Daoy (cell line): ENCODE results near the gene CDC25B. TPM values are rescaled to one million over a fixed set of nuclear protein-coding genes. Genes with fewer than 3 reads are reported as not detected.

Source experiments
- DNase-seq: peaks from one replicate; pipeline ENCODE4 v3.0.0-alpha.2; 2015; ENCODE audit warnings: low read depth
- total RNA-seq: library from RNA; depleted of rRNA; stranded (reverse); fragments of >200 nt; shearing (Covaris generic); gene quantifications from 2 replicates; pipeline ENCODE4 v1.2.3, GENCODE V29; 2014

CDC25B gene
- total RNA-seq, 1 experiment from 2014 or later: 39.7 TPM

DNA sequence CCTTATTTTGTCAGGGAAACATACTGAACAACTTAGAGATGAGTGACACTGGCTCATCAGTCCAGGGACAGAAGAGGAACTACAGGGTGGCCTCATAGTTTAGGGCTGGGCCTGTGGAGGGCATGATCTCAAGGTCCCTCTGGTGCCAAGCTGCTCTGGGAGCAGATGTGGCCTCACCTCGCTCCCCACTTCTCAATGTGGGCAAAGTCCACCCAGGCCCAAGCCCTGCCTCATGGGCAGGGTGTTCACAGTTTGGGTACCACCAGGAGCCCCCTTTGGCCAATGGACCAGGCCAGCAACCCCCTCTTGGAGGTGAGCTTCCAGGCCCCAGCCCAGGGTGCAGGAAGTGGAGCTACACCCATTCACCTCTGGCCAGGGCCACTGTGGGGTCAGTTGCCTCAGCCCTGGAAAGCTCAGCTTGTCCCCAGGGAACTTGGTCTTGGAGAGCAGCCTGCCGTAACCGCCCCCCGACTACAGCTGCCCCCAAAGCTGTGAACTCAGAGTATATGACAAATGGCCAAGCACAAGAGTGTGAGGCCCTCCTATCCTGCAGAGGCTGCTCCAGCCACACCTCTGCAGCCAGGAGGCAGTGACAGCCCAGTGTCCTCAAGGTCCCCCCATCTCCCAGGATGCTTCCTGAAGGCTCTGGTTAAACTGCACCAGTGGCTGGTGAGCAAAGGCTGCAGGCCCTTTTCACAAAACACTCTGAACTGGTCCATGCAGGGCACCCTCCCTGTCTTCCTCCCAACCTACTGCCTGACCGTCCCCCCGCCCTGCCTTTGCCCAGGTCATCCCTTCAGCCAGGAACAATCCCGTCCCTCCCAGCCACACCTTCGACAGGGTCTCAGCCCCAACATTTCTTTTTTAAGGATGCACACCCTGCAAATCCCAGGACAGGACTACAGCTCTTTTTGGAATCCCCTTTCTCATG is 32.2 kb upstream of the CDC25B start:
- DNase-seq: no peak

DNA sequence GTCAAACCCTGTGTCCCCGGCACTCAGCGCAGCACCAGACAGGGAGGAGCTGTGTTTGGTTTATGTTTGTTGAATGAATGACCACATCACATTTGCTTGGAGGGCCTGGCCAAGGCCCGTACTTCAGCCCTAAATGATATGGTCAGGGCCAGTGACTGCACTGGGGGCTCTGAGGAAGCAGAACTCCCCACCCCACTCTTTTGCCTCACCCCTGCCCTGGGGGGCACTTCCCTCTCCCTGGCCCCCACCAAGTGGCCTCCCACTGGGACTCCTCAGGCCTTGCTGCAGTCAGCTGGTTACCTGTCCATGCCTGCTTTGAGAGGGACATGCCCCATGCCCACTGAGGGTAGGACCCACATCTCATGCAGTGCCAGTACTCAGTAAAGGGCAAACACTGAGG is 31.5 kb upstream of the CDC25B start:
- DNase-seq: no peak

DNA sequence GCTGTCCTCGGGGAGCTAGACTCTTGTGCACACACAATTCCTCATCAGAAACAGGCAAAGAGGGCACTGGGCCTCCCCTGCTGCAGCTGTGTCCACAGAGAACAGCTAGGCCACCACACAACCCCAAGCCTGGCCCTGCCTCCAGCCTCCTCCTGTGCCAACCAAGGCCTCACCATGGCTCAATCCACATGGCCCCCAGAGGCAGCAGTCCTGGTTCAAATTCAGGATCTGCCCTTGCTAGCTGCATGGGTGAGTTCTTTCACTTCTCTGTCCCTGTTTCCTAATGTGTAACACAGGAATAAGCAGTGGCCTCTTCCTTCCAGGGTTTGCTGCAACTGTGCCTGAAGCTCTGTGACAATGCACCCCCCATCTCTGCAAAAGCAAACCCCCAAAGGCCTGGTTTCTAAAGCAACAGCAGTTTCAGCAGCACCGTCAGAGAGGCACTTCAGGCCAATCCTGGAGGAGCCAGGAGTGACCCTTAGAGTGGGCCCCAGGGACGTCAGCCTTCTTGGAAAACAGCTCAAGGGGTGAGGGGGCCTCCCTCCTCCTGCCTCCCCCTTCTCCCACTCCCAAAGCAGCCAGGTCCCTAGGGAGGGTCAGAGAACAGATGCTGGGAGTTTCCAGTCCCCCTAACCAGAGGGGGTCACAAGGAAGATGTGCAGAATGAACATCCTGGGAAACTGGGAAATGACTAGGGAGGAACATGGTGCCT is 30.8 kb upstream of the CDC25B start:
- no peak for DNase-seq

DNA sequence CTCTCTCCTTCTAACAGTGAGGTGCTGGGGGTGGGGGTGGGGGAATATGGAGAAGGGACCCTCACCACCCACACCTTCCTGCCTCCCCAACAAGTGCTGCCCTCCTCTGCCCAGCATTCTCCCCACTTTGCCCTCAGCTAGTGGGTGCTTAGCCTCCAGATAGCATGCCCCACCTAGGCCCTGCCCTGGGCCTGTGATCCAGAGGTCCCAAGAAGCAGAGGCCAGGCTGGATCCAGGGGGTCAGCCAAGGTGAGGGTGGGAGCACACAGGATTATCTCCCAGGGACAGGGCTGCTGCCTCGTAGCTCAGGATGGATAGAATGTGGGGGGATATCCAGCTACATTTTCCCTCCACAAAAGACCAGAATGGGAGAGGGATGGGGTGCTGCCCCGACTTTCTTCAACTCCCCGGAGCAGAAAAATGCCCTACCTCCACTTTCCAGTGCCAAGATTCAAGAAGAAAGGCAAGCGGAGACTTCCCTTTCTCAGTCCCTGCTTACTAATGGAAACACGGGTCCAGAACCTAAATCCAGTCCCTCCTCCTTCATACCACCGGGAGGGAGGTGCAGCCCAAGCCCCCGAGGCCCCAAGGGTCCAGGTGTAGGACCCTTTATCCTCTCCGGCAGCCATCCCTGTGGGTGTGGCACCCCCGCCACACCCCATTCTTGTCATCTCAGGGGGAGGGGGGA is 29.5 kb upstream of the CDC25B start:
- no peak for DNase-seq

DNA sequence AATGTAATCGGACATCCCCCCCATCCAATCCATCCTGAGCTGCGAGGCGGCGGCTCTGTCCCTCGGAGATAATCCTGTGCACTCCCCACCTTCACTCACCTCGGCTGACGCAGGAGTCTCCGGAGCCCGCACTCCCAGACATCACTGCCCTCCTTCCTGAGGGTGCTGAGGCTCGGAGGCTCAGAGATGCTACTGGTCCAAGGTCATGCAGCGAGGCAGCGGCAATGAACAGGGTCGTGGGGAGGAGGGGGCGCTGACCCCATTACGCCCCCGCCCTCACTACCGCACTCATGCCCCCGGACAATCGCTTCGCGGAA is 29.0 kb upstream of the CDC25B start:
- no peak for DNase-seq

DNA sequence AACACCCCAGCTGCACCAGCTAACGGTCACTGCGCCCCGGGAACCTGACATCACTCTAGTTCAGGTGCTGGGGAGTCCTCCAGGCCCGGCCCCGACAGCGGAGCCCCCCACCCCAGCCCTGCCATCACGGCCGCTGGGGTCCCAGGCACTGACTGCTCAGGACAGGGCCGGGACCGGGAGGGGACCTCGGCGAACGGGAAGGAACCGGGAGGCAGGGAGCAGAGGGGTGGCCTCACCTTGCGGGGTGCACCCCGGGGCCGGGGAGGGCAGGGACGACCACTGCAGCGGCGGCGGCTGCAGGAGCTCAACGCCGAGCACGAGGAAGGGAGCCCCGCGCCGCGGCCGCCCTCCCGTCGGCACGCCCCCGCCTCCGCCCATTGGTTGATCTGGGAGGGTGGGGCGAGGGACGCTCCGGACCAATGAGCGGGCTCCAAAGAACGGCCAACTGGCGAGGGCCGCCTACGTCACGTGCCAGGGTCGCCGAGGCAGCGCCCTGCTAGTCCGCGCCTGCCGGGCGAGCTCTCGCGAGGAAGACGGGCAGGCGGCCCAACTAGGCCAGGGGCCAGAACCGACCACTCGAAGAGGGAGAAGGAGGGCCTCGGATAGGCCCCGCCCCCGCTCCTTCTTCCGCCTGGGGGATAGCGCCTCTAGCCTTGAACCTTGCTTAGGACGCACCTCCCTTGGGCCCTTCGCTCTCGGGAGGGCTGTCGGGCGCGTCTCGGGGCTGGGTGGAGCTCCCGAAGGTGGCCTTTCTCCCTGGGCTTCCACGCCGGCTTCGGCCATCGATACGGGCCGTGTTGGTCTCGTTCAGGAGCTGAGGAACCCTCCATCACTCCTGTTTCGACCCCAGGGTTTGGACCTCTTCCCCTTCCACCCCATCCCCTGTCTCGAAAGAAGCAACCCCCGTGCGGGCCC is 28.4 kb upstream of the CDC25B start, which contains the start of gene ADISSP:
Gene ADISSP (minus strand): TSS at position 327 of the 915 bp plus-strand sequence. CDS start 7,653 bp downstream, outside the sequence.
- peak; percentile 99 for DNase-seq

DNA sequence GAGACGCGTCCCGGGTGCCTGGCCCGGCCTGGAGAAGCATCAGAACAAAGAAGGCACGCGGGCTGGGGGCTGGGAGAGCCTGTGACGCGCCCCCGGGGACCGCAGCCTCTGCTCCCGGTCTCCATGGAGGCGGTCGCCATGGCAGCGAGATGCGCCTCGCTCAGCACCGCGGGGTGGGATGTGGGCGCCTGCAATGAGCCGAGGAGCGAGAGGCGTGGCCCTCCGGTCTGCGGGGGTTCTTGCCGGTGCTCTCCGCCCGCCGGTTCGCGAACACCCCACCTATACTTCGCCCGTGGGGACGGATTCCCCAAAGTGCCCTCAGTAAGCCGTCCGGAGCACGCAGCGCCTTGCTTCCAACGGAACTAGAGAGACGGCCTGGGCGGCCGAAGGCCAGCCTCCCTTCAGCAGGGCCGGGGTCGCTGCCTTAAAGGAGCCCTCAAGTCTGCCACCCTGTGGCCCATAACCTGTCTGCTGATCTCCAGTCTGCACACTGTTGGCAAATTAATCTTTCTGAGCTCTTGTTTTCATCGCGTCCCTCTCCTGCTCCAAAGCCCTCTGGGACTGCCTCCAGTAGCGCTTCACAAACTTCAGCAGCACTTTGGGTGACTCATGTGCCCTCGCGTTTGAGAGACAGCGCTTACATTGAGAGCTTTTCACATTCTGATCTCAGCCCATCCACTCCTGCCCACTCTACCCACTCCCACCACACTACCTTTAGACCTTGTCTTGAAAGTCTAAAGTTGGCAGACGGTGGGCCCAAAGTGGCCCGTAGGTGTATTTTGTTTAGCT is 27.6 kb upstream of the CDC25B start:
- DNase-seq: peak; percentile 82

DNA sequence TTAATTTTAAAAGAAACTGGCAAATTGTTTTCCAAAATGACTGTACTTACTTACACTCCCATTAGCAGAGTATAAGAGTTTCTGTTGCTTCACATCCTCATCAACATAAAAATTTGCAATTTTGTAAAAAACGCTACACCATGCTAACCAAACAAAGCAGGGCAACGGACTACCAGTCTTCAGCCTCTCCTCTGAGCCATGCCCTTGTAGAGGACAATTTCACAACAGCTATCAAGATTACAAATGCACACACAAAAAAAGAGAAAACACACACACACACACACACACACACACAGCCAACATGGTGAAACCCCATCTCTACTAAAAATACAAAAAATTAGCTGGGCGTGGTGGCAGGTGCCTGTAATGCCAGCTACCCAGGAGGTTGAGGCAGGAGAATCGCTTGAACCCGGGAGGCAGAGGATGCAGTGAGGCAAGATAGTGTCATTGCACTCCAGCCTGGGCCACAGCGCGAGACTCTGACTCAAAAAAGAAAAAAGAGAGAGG is 24.5 kb upstream of the CDC25B start:
- no peak for DNase-seq

DNA sequence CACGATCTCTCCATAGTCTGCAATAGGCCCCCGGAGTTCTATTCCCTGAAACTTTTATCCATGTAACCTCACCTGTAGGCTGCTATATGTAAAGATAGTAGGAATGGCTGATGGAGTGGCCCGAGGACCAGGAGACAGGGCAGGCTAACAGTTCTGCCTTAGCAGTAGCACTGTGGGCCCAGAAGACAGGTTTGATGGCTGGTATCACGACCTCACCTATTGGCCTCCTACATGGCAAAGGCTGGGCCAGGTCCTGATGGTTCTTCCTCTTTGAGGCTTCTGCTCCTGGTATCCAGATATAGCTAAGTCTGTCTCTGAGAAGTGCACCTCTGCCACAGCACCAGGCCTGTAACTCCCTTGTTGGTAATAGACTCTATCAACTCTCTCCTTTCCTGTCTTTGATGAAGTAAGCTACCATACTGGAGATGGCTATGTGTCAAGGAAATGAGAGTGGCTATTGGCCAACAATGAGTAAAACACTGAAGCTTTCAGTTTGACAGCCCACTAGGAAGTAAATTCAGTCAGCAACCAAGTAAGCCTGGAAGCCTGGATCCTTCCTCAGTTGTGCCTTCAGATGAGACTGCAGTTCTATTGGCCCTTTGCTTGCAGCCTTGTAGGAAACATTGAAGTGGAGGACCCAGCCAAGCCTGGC is 20.5 kb upstream of the CDC25B start:
- no peak for DNase-seq

DNA sequence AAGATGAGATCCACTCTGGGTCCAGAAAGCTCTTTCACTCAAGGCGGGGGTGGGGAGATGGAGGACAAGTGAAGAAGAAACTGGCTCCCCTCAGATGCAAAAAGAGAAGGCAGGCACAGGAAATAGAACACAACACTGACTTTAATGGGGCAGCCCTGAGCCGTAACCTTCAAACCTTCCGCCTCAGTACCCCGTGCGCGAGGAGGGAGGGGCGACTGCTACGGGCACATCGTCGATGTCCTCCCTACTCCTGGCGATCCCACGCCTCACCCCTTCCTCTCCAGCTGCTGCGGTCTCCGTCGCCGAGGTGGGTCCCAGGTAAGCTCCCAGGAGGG is 18.8 kb upstream of the CDC25B start:
- DNase-seq: no peak

DNA sequence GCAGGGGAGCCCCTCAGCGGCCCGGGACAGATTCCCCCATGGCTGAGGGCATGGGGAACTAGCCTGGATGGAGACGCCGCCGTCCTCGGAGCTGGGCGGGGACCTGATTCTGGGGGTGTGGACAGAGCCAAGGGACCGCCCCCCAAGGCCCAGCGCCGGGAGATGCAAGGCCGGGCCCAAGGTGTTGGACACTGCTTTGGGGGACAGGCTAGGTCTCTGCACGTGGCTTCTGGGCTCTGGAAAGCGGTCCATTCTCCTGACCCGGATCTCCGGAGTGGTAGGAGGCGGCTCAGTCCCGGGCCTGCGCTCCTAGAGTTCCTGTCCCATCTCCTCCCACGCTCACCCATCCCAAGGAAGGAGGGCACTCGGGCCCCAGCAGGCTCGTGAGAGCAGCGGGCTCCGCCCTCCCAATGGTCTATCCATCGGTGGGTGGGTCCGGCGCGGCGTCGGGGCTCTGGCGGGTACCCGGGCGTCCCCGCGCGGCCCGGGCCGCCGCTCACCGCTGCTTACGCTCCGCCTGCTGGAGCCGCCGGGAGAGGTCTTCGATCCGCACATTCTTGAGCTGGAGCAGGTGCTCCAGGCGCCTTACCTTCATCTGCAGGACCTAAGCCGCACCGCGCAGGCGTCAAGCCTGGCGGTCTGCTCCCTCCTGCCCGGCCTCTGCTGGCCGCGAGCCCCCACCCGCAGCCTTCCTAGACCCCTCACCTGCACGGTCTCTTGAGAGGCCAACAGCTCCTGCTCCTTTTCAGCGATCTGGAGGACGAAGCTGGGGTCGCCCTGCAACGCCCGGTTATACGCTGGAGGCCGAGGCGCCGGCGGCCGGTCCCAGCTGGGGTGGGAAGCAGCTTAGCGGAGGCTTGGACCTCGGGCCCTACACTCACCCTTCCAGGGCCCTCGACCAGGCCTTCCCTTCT is 18.1 kb upstream of the CDC25B start:
- peak; percentile 59 for DNase-seq

DNA sequence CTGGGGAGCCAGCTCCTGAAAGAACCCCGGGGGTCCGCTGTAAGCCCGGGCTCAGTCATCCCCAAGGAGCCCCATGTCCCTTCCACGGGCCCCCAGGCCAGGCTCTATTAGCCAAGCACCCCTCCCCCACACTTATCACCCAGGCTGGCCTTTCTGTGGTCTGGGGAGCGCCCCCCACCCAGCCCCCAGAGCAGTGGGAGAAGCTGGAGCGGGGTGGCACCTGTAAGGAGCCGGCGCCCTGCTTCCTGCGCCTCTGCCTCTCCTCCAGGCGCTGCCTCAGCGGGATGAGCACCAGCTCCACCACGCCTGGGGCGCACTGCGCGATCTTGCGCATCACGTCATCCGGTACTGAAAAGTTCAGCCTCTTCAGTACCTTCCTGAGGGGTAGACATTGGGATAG is 17.1 kb upstream of the CDC25B start:
- no peak for DNase-seq

DNA sequence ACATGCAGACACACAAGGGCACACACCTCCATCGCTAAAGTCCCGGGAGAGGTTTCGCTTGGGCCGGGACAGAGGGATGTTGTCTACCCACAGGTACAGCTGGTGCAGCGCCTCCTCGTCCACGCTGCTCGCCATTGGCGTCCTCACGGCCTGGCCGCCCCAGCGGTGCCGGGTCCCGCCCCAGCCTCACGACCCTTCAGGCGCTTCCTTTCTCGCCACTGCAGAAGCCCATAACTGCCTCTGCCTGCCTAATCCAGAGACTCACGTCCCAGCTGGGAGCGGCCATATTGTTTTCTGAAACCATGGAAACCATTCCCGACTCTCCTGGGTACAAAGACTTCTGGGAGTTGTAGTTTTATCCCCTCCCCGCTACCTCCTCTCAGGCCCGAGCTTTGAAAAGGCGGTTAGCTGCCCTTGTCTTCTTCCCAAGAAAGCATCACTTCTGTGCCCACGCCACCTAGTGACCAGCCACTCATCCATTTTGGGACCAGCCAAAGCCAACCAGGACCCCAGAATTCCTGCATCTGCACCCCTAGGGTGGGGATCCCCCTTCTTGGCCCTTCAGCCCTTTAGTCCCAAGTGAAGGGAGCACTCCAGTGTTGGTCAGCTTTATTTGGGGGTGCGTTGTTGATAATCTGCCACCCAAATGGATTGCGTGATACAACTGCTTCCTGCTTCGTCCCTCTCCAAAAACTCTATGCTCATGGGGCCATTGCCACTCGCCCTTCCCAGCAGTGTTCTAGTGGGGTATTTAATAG is 14.8 kb upstream of the CDC25B start, which contains the start of gene SPEF1:
Gene SPEF1 (minus strand): TSS at position 296 of the 758 bp plus-strand sequence. CDS start 161 bp downstream, at position 135.
- peak; percentile 92 for DNase-seq

DNA sequence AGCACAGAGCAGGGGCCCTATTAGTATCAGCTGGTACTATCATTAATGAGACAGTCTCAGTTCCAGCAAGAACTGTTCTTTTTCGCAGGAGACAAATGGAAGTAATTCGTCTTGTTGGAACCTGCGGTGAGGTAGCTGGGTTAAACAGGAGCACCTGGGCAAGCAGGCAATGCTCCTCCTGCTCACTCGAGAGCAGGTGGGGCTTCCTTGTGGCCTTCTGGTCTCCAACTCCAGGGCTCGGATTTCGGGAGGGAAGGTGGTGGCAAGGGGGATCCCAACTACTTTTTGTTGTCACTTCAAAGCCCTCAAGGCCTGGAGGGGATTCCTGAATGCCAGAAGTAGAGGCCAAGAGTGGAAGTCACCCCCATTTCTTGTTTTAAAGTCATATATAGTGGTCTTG is 13.5 kb upstream of the CDC25B start:
- no peak for DNase-seq

DNA sequence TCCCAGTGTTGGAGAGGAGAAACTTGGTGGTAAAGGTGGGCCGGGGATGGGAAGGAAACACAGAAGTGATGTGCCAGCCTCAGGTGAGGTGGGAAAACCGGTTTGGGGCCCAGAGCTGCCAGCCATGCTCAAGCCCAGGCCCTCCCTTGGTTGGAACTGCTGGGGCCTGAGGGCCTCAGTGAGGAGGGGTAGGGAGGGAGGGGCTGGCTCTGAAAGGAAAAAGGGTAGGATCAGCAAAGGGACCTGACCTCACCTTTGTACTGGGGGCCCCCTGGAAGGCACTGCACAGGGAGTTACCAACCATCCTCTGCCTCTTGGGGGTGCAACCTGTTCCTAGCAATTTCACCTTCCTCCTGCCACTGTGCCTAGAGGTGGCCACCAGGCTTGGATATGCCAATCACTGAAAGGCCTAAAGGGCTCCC is 13.0 kb upstream of the CDC25B start:
- DNase-seq: no peak

DNA sequence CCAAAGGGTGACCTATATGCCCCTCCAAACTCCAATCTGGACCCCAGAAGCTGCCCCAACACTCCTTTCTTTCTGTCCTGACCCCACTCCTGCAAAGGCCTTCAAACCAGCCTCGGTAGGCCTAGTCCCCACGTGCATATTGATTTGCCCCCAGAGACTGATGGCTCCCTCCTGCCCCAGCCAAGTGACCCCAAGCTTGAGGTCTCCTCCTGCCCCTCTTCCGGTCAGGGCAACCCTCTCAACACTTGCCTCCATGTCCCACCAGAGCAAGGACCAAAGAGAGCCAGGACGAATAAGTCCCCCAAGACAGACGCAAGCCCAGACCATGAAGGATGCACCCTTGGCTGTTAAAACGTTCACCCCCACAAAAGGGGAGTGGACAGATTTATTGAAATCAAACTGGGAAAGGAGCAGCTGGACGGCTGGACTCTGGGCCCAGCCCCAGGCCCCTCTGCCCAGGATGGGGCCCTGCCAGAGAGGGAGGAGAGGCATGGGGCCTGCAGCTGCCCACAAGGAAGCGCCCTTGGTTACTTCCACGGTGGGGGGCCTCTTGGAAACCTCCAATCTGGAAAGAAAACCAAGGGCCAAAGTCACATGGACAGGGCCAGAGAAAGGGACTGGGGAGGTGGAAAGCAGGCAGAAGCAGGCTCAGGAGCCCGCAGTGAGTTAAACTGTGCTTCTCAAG is 12.5 kb upstream of the CDC25B start:
- DNase-seq: no peak

DNA sequence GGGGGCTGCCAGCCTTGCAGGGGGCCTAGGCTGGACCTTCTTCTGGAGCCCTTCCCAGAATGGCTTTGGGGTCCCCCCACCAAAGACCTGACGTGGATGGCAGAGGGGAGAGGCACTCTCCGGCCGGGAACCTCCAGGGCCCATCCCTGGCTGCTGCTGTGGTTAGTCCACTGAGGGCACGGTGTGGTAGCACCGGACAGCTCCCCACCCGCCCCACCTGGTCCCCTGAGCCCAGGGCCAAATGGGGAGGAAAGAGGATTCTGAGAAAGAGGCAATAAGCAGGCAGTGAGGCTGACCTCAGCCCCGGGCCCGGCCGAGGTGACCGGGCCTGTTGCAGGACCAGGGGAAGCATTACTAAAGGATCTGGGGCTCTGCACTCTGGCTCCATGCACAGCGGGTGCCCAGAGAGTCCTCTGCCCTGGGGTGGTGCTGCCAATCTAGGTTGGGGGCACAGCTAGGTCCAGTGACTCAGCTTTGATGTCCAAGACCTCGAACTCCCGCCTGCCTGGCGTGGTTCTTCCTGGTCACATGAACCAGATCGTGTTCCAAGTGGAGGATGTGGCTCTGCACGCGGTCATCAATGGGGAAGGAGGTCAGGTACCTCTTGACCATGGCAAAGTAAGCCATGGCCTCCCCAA is 11.8 kb upstream of the CDC25B start:
- DNase-seq: no peak
